ENCODE data around the gene SLC23A3. TPM values are rescaled to one million over a fixed set of nuclear protein-coding genes. Genes with fewer than 3 reads are reported as not detected.
A peak's percentile ranks its signal among the peaks of the same experiment; 100 is the strongest.

Gene SLC23A3
- polyA plus RNA-seq, 3 donors = 1.1 TPM; not detected in 2

DNA sequence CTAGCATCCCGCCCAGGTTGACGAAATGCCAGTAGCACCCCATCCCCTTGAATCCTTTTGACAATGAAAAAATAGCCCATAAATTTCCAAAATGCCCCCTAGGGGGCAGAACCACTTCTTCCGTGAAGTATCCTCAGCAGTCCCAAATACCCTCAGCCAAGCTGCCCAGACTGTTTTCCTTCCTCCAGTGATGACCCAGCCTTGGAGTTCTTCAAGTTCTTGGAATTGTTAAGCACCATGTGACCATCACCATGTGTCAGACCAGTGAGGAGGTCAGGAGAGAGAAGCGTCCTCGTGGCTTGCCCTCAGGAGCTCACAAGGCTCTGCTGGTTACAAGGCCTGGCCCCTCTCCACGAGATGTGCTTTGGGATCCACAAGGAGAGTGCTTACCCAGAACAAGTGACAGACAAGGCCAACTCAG lies 1.4 kb upstream of the SLC23A3 start:
- no peak overlapping the region for H3K4me2 ChIP-seq (replicated peaks; ENCODE audit: extremely low read depth, low read length, poor library complexity, severe bottlenecking)
- H3K27me3 ChIP-seq (ENCODE audit: control insufficient read depth in 2 of 2, insufficient read depth in 2 of 2, low read length in 2 of 2) = no peaks in the 10 kb centered on the region
- no peak overlapping the region for H3K4me3 Mint-ChIP-seq
- peaks cover 48% of the 10 kb centered on the region for H4K20me1 ChIP-seq (ENCODE audit: insufficient read depth, low read length)
- peaks cover 34 to 45% of the 10 kb centered on the region in 2 donors for H3K36me3 ChIP-seq (replicated peaks in 1 of 2; ENCODE audit: control insufficient read depth in 1 of 2, insufficient read depth in 2 of 2, low read length in 2 of 2)
- DNase-seq = peak in 2 of 3 donors; percentile 33 to 54
- peaks cover 44 to 59% of the 10 kb centered on the region in 2 donors for H3K36me3 Mint-ChIP-seq
- 81% methylated on average over 5 of the region's 6 CpGs for WGBS (ENCODE audit: insufficient coverage)
- intact Hi-C loops (cut with micrococcal nuclease) = loop anchor here (2.0 to 10.0 kb wide), 2 partner anchors 40 to 434 kb away; no protein-coding TSS in a partner anchor
- peaks cover 0 to 4% (median 2%) of the 10 kb centered on the region in 3 donors for H3K27me3 Mint-ChIP-seq (ENCODE audit: low read depth in 3 of 3)
- H3K9me3 Mint-ChIP-seq = no peaks in the 10 kb centered on the region
- no peak overlapping the region for H3K4me3 ChIP-seq (replicated peaks in 1 of 3; ENCODE audit: low read depth in 2 of 3, low read length in 3 of 3)
- peak overlapping the region in 4 of 7 donors; percentile 48 to 84 (median 73) for H3K27ac Mint-ChIP-seq
- H3K4me1 ChIP-seq (ENCODE audit: control insufficient read depth in 1 of 2, insufficient read depth in 2 of 2, low read length in 2 of 2) = peaks cover 12 to 21% of the 10 kb centered on the region in 2 donors
- no peaks in the 10 kb centered on the region for H3K9me3 ChIP-seq (replicated peaks in 1 of 2; ENCODE audit: control insufficient read depth in 1 of 2, insufficient read depth in 1 of 2, low read length in 2 of 2)
- peak overlapping the region; percentile 18 to 66 for H3K27ac ChIP-seq (ENCODE audit: low read depth in 1 of 2, low read length in 2 of 2)
- TF ChIP-seq, protein P1, sequence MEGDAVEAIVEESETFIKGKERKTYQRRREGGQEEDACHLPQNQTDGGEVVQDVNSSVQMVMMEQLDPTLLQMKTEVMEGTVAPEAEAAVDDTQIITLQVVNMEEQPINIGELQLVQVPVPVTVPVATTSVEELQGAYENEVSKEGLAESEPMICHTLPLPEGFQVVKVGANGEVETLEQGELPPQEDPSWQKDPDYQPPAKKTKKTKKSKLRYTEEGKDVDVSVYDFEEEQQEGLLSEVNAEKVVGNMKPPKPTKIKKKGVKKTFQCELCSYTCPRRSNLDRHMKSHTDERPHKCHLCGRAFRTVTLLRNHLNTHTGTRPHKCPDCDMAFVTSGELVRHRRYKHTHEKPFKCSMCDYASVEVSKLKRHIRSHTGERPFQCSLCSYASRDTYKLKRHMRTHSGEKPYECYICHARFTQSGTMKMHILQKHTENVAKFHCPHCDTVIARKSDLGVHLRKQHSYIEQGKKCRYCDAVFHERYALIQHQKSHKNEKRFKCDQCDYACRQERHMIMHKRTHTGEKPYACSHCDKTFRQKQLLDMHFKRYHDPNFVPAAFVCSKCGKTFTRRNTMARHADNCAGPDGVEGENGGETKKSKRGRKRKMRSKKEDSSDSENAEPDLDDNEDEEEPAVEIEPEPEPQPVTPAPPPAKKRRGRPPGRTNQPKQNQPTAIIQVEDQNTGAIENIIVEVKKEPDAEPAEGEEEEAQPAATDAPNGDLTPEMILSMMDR (IDR thresholded peaks at IDR 0.05) = peak; percentile 87
- H2AFZ ChIP-seq (ENCODE audit: insufficient read depth, low read depth, low read length, poor library complexity, severe bottlenecking) = no peak overlapping the region
- H3K9ac ChIP-seq (ENCODE audit: insufficient read depth, low read length, poor library complexity, severe bottlenecking) = no peak overlapping the region
- peaks cover 25% of the 10 kb centered on the region for H3K79me2 ChIP-seq (ENCODE audit: insufficient read depth, low read length)
- H3K4me1 Mint-ChIP-seq = peaks cover 37% of the 10 kb centered on the region

DNA sequence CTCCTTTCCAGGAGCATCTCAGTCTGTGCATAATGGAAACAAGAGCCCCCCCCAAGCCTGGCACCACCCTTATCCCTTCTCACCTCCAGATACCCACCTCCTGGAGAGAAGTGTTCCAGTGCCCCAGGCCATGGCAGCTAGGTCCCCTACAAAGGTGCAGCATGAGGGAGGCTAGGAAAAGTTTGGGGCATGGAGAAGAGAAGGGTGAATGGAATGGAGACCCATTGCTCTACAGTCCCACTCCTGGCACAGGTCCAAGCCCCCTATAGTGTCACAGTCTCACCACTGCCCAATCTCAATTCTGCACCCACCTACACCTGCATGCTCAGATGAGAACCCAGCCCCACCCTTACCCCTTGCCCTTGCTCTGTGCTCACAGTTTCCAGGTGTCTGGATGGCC lies 897 bp downstream of the SLC23A3 start:
- H3K4me3 ChIP-seq (replicated peaks in 1 of 3; ENCODE audit: low read depth in 2 of 3, low read length in 3 of 3) = no peak overlapping the region
- H2AFZ ChIP-seq (ENCODE audit: insufficient read depth, low read depth, low read length, poor library complexity, severe bottlenecking) = no peak overlapping the region
- no peak overlapping the region for H3K4me2 ChIP-seq (replicated peaks; ENCODE audit: extremely low read depth, low read length, poor library complexity, severe bottlenecking)
- no peak for DNase-seq
- peaks cover 0 to 9% (median 2%) of the 10 kb centered on the region in 3 donors for H3K27me3 Mint-ChIP-seq (ENCODE audit: low read depth in 3 of 3)
- intact Hi-C loops (cut with micrococcal nuclease) = loop anchor here in 1 of 2 donors (10.0 kb wide), 1 partner anchor 326 kb away; the partner anchor contains the start of gene GMPPA
- no peak overlapping the region for H3K27ac ChIP-seq (ENCODE audit: low read depth in 1 of 2, low read length in 2 of 2)
- H3K36me3 ChIP-seq (replicated peaks in 1 of 2; ENCODE audit: control insufficient read depth in 1 of 2, insufficient read depth in 2 of 2, low read length in 2 of 2) = peaks cover 22 to 29% of the 10 kb centered on the region in 2 donors
- no peaks in the 10 kb centered on the region for H3K4me1 ChIP-seq (ENCODE audit: control insufficient read depth in 1 of 2, insufficient read depth in 2 of 2, low read length in 2 of 2)
- H3K4me1 Mint-ChIP-seq = peaks cover 19% of the 10 kb centered on the region
- no peak overlapping the region for H3K9ac ChIP-seq (ENCODE audit: insufficient read depth, low read length, poor library complexity, severe bottlenecking)
- H3K4me3 Mint-ChIP-seq = no peak overlapping the region
- H3K36me3 Mint-ChIP-seq = peaks cover 36 to 46% of the 10 kb centered on the region in 2 donors
- H3K9me3 ChIP-seq (replicated peaks in 1 of 2; ENCODE audit: control insufficient read depth in 1 of 2, insufficient read depth in 1 of 2, low read length in 2 of 2) = no peaks in the 10 kb centered on the region
- TF ChIP-seq, protein P1 (IDR thresholded peaks at IDR 0.05) = no peak
- H3K27me3 ChIP-seq (ENCODE audit: control insufficient read depth in 2 of 2, insufficient read depth in 2 of 2, low read length in 2 of 2) = no peaks in the 10 kb centered on the region
- H3K79me2 ChIP-seq (ENCODE audit: insufficient read depth, low read length) = peaks cover 2% of the 10 kb centered on the region
- H3K9me3 Mint-ChIP-seq = no peaks in the 10 kb centered on the region
- no peak overlapping the region for H3K27ac Mint-ChIP-seq
- peaks cover 32% of the 10 kb centered on the region for H4K20me1 ChIP-seq (ENCODE audit: insufficient read depth, low read length)
